ENCODE measurements around the gene FOXK1.
A peak's percentile ranks its signal among the peaks of the same experiment; 100 is the strongest.

FOXK1 gene

DNA sequence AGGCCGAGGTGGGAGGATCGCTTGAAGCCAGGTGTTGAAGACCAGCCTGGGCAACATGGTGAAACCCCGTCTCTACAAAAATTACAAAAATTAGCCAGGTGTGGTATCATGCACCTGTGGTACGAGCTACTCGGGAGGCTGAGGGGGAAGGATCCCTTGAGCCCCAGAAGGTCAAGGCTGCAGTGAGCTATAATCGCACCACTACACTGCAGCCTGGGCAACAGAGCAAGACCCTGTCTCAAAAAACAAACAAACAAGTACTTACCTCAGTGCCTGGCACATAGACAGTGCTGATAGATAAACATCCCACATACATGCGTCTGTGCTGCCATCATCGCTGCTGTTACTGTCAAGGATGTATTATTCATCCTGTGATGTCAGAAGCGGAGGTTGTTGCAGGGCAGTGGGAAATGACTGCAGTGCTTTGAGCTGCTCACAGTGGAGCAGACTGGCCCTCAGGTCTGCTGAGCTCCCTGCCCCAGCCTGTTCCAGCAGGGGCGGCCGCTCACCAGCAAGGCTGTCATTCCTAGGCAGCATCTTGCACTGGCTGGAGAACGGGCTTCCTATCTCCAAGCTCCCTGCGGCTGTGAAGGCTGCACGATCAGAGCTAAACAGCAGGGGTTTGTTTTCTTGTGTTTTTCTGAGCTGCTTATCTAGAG lies 18.6 kb downstream of the FOXK1 start:
- peak; percentile 7 for DNase-seq

DNA sequence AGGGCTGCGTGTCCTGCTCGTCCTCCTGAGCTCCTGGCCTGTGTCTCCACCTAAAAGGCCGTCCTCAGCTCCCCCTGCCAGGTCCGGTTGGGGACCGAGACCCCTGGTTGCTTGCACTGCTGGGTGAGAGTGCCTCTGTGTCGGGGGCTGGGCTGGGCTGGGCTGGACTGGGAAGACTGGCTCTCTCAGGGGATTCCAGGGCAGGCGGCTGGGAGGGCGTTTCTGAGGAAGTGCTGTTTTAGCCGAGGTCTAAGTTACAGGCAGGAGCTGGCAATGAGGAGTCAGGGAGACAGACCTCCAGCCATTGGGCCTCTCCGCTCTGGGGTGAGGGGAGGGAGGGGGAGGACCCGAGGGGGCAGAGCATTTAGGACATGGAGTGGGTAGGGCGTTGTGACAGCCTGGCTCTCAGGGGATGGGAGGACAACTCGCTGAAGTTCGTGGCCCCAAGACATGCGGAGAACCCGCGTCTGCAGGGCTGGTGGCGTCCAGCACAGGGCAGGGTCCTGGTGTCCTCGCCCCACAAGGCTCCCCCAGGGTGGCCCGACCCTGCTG lies 20.9 kb downstream of the FOXK1 start:
- DNase-seq, result no peak

DNA sequence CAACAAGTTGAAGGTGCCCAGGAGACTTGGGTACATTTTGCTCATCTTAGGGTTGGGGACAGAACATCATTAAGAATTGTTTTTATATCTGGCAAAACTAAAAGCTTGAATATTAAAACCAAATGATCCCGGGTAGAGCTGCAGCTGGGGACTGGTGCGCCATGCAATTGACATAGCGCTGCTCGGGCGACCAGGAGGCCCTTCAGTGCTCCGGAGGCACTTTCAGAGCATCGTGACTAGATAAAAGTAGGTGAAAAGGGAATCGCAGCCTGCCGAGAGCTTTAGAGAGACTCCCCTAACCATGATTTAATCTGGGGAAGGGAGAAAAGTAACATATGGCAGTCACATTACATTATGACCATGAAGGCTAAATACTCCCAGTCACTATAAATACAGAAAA lies 21.4 kb downstream of the FOXK1 start:
- DNase-seq, result no peak

- DNase-seq, result no peak
Measured at GRCh38 chr7:4706384-4707216, 24.5 kb downstream of the FOXK1 start.

DNA sequence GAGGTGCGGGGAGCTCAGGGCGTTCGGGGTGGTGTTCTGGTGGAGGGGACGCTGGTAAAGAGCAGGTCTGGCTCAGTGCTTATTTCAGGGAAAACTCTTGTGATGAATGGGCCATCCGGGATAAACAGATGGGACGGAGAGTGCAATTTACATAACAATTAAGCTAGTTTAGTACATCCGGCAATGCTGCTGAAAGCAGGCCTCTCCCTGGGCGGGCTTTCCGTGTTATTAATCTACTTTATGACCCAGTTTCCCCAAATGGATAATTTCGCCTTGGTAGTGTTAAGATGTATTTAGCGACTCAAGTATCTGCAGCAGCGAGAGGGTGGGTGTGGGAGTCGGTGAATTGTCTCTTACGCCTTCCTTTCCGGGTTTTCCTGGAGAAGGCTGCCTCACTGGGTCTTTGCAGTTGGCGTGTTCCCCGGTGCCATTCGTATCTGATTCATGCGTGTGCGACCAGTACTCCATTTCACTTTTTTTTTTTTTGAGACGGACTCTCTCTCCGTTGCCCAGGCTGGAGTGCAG lies 25.2 kb downstream of the FOXK1 start:
- DNase-seq, result no peak

DNA sequence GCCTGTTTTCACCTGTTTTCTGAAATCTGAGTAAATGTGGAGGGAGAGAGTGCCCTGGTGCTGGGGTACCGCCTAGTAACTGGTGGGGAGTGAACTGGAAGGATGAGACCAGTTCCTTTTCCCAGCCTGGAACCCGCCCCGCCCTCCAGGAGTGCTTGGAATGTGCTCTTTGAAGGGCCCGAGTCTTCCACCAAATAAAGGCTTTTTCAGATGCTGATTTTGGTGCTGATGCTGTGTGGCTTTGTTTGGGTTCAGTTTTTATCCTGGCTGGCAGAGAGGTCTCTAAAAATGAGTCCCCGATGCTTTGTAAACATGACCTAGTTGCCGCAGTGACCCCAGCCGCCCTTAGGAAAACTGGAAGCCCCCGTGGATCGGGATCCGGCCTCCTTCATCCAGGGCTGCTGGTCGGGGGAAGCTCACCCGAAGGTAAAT lies 25.9 kb downstream of the FOXK1 start:
- no peak for DNase-seq

- no peak for DNase-seq
Measured at GRCh38 chr7:4709187-4709586, 27.1 kb downstream of the FOXK1 start.

DNA sequence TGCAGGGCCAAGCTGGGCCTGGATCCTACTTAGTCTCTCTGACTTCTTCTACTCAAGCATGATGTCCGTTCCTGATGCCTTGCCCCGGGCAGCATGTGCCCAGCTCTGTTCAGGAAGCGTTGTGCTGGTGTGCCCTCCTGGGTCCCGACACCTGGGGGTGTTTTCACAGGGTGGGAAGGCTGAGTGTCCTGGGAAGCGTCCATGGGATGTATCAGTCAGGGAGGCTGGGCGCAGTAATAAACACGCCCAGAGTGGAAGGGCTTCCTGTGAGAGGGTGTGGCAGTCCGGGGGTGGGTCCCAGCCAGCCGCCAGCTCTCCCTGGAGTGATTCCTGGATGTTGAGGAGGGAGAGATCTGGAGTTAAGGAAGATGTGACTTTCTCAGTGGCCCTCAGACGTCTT lies 29.0 kb downstream of the FOXK1 start:
- DNase-seq, result no peak

DNA sequence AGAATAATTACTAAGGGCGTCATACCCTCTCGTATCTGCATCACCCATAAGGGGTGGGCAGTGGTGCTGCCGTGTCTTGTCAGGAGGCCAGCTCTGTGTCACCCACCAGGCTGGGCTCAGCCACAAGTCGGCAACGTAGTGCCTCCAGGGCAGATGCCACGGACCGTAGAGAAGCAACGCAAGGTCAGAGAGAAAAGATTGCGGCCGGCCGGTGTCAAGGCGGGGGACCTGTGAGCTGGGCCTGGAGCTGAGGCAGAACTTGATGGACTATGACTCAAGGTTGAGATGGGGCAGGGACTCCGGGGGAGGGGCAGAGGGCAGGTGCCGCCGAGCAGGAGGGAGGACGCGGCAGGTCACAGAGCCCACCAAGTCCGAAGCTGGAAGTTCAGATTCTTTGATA lies 29.5 kb downstream of the FOXK1 start:
- no peak for DNase-seq

DNA sequence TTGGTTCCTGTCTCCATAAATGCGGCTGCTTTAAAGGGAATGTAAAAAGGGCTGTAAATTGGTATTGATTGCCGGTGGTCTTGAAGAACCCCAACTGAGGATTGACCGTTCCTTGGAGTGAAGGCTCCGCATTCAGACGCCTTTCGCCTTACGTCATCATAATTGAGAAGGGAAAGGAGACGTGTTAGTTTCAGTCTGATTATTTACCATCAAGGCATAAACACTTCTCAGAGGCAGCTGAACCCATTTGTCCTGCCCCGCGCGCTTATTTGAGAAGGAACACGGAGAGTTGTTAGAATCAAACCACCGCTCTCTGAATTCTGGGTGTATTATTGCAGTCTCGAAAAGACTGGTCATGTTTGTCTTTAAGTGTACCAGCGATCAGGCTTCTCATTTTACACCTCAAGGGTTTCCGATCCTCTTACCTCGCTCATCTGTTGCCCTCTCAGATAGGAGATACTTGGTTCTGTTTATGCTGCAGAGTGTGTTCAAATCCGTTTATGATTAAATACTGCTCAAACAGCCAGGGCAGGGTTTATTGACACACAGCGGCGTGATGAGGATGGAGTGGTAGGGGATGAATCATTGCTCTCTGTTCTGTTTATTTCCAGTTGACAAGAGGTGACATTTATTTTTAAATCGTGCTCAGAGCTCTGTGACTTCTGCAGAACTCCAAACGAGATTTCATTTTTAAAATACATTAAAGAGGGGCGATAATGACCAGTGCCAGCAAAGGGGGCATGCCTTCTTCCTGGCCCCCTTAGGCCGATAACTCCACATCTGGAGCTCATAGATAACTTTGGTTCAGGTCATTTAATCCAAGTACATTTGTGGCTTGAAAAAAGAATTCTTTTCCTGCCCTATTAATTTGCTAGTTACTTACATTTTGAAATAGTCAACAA lies 30.4 kb downstream of the FOXK1 start:
- DNase-seq, result peak; percentile 25

- no peak for DNase-seq
Measured at GRCh38 chr7:4713183-4713784, 31.2 kb downstream of the FOXK1 start.

- no peak for DNase-seq
Measured at GRCh38 chr7:4714161-4714700, 32.1 kb downstream of the FOXK1 start.

DNA sequence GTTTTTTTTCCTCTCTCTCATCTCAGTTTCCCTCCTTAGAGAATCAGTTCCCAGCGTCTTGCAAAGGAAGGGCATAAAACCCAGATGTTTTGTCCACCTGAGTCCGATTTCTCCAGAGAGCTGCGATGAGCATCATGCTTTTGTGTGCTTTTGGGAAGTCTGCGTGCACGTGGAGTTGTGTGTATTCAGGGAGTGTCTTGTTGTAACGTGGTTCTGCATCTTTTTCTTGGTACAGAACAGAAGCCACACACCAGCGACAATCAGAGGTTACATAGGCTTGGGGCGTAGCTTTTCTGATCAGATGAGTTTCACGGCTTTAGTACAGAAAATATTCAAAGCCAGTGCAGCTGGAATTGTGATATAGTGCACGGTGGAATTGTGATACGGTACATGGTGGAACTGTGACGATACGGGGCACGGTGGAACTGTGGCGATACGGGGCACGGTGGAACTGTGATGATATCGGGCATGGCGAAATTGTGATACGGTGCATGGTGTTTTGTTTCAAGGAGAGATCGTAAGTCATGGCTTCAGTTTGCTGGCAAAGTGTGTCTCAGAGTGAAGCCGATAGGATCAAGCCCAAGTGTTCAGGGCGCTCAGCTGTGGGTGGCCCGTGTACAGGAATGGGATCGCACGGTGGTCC lies 32.8 kb downstream of the FOXK1 start:
- DNase-seq, result no peak

DNA sequence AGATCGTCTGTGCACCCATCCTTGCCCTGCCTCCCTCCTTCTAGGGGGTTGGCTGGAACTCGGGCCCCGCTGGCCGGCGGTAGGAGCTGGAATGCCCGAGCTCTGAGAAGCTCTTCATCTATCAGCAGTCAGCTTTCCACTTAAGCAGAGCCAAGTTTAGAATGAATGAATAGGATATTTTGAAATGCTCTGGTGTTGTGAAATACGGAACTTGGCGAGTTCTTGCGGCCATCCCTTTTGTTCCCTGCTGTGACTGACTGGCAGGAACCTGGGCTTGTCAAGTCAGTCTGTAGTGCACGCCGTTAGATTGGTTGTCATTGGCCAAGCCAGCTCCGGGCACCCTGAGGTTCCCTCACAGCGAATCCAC lies 33.3 kb downstream of the FOXK1 start:
- DNase-seq, result no peak

- DNase-seq, result no peak
Measured at GRCh38 chr7:4716946-4717795, 35.1 kb downstream of the FOXK1 start.

- DNase-seq, result no peak
Measured at GRCh38 chr7:4718075-4718474, 36.0 kb downstream of the FOXK1 start.

DNA sequence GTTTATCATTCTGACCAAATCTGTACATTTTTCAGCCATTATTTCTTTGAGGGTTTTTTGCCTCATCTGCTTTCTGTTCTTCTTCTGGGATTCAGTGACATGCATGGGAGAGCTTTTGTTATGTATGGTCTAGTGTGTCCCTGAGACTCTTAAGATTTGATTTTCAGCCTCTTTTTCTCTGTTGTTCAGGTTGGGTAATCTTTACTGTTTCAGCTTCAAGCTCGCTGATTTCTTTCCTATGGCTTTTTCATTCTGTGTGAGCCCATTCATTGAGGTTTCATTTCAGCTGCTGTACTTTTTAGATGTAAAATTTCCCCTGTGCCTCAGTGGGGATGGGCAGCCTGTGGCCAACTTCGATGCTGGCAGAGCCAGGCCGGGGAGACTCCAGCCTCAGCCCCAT lies 38.1 kb downstream of the FOXK1 start:
- DNase-seq, result no peak

DNA sequence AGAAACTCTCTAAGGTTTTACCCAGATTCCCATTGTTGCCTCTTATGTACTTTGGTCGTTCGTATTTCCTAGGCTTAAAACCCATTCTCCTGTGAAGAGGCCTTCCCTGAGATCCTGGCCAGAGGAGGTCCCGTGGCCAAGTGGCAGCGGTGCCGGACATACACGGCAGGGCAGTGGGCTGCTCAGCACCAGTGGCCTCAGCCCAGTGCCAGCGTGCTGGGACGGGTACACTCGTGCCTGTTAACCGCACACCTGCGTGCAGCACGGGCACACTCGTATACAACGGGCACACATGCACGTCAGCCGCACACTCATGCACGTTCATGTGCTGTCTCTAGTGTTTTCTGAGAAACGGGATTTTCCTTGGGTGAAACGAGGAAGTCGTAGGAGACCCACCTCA lies 40.2 kb downstream of the FOXK1 start:
- no peak for DNase-seq

DNA sequence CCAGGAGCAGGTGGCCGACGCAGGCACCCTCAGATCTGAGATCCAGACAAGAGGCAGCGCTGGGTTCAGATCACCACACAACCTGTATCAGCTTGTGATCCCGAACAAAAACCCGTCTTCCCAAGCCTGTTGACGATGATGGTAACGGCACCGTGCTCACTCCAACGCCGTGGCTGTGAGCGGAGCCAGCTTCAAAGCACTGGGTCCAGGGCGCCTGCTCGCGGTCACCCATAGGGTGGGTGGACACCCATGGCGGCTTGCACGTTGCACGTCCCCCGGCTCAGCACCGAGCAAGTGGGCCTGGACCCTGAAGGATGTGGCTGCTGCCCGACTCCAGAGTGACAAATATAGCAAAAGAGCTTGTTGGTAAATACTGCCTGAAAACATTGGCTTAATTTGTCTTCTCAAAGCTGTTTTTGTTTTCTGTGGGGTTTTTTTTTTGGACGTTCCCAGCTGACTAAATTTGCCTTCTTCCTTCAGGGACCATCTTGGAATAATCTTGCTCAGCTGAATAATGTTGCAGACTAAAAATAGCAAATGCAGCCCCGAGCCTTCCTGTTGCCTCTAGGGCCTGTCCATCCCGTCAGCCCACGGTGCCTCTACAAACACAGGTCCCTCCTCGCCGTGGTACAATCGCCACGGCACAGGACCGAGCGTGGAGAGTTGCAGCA lies 41.0 kb downstream of the FOXK1 start:
- DNase-seq, result no peak

GRCh38 chr7:4724648-4725013 lies 42.5 kb downstream of the FOXK1 start:
- DNase-seq, result no peak
